LNCAP (cell line): Measurements from ENCODE around the gene FBXO47.

ENCODE experiments used
- CTCF ChIP-seq: fragments of 450-650 bp; IDR thresholded peaks from 2 replicates; pipeline ENCODE4 v1.5.1; 2017; ENCODE audit warnings: mild to moderate bottlenecking

The FBXO47 gene

DNA sequence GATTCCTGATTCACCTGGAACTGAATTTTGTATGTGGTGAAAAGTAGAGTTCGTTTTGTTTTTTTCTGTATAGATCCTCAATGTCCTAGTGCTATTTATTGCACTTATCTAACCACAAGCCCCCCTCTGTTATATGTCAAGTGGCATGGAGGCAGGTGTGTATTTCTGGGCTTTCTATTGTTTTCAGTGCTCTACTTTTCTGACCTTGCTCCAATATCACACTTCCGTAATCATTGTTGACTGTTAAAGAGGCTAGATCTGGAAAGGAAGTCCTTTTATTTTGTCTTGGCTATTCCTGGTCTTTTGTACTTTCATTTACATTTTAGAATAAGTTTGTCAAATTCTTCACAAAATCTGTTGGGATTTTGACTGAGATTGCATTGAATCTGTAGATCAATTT lies 26.8 kb upstream of the FBXO47 start:
- TF ChIP-seq CTCF, result no peak

DNA sequence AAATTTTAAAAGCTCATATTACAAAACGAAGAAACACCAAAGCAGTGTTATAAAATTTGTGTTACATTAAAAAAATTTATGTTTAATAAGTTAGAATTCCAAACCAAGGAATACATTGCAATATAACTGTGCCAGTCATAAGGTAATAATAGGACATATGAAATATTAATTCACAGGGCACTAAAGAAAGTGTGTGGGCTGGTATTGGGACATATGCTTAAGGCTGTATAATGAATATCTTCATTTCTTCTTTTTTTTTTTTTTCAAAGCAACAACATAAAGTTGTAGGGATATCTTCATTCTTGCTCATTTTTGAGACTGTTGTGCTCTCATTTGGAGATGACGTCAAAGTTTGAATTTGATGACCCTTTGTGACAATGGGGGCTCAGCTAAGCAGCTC lies 17.5 kb upstream of the FBXO47 start:
- no peak for TF ChIP-seq CTCF

- TF ChIP-seq CTCF, result peak; percentile 86
Measured at GRCh38 chr17:38982858-38983746, 15.9 kb upstream of the FBXO47 start.

DNA sequence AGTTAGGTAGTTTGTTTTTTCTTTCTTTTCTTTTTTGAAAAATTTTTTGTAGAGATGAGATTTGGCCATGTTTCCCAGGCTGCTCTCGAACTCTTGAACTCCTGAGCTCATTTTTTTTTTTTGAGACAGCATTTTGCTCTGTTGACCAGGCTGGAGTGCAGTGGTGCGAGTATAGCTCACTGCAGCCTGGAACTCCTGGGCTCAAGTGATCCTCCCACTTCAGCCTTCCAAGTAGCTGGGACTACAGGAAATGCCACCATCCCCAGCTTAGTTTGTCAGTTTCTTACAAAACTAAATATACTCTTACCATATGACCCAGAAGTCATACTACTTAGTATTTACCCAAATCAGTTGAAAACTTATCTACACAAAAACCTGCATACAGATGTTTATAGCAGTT lies 14.4 kb upstream of the FBXO47 start:
- TF ChIP-seq CTCF, result no peak

- no peak for TF ChIP-seq CTCF
Measured at GRCh38 chr17:38980490-38981217, 13.5 kb upstream of the FBXO47 start.

- TF ChIP-seq CTCF, result no peak
Measured at GRCh38 chr17:38978180-38978579, 11.0 kb upstream of the FBXO47 start.

GRCh38 chr17:38970804-38971203 lies 3.6 kb upstream of the FBXO47 start:
- no peak for TF ChIP-seq CTCF
